Activated T-cell treated with anti-CD3 and anti-CD28 coated beads for 1 hour (primary cell): ENCODE data around the gene TMEM89.

Source experiments
- DNase-seq: peaks from one replicate; pipeline ENCODE4 v3.0.0-alpha.2; 2020; ENCODE audit warnings: low read depth

TMEM89 gene

DNA sequence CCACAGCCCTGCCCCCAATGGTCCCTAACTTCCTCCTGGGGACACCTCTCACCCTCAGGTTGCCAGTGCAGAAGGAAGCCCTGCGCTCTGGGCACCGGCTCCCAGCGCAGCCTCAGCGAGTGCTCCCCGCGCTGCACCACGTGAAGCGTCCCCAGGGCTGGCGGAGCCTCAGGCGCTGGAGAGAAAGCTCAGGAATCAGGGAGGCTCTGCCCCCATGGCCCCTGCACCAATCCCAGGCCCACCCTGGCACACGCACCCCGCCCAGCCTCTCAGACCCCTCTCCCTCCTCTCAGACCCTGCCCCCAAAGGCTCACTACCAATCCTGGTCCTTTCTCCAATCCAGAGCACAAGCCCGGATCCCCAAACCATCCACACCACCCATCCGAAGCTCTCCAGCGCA lies 33.3 kb downstream of the TMEM89 start:
- no peak for DNase-seq

DNA sequence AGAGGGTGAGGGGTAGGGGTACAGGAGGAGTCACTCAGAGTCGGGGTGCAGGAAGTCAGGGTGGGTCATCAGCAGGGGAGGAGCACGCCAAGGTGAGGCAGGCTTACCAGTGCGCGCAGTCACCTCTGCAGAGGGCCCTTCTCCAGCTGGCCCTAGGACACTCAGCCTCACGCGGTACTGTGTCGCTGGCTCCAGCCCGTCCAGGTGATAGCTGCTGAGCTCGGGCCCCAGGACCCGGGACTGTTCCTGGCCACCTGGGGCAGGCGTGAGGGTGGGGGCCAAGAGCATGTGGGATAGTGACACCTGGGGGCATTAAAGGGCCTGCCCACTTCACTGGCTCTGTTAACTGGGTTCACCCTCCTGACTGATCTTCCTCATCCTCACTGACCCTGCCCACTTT lies 33.9 kb downstream of the TMEM89 start:
- no peak for DNase-seq

DNA sequence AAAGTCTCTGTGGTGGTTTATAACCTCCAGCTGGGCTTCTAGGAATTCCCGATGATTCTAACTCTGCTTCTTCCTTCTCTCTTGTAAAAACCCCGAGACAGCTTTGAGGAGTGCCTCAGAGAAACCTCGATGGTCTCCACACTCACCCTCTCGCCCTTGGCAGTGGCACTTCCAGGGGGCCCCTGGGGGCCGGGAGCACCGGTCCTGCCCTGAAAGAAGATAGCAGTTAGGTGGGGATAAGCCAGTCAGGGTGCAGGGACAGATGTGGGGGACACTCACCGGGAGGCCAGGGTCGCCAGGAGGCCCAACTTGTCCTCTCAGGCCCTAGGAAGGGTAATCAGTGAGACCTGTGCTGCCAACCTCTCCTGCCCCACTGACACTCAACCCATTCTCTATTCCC lies 36.2 kb downstream of the TMEM89 start:
- no peak for DNase-seq

DNA sequence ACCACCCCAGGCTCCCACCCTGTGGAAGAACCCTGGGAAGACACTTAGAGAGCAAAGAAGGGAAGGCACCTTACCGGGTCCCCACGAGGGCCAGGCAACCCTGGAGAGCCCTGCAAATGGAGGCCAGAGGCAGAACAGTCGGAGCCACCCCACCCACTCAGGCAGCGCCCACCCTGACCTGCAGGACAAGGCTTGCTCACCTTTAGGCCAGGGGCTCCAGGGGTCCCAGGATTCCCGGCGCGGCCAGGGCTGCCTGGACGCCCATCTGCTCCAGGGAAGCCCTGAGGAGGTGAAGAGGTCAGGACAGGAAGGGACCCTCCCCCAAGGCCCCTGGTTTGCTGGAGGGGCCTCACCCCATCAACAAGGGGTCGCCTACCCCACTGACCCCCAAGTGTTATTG lies 36.7 kb downstream of the TMEM89 start:
- DNase-seq = no peak

DNA sequence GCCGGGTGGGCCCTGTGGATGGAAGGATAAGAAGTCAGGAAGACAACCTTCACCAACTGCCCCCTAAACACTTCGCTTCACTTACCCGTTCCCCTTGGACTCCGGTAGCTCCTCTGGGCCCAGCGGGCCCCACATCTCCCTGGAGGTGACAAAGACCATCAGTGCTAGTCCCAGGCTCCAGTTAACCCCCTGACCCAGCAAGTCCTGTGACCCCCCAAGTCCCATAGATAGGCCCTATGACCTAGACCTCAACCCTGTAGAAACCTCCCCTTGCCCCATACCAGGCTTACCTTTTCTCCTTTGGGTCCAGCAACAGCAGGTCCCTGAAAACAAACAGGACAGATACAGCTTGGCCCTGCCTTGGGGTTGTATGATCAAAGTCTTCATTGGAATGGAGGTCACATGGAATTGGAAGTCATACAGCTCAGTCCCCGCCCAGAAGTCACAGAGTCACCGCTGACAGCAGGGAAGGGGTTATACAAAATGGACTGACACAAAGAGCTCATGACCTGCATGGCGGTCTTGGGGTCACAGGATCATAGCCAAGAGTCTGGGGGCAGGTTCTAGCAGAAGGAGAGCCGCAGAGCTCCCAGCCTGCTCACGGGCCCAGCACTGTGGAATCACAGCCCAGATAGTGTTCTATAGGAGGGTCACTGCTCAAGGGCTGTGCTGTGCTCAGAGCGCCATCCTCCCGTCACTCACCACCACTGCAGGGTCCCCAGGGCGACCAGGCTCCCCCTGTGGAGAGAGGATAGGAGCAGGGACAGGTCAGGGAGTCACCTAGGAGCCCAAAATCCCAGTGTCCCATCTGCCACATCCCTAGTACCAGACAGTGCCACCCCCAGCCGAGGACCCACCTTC lies 39.7 kb downstream of the TMEM89 start:
- DNase-seq = no peak

DNA sequence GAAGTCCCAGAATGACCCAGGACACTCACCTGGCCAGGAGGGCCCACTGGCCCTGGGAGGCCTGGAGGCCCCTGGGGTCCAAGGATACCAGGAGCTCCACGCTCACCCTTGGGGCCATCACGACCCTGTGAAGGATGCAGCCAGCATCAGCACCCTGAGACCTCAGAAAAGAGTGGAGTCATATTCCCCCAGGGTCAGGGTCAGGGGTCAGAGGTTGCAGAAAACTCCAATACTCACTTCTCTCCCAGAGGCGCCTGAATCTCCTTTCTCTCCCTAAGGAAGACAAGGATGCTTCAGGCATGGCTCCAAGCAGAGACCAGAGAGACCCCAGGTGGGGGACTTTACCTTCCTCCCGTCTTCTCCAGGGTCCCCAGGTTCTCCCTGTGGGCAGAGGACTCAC lies 44.9 kb downstream of the TMEM89 start:
- no peak for DNase-seq

DNA sequence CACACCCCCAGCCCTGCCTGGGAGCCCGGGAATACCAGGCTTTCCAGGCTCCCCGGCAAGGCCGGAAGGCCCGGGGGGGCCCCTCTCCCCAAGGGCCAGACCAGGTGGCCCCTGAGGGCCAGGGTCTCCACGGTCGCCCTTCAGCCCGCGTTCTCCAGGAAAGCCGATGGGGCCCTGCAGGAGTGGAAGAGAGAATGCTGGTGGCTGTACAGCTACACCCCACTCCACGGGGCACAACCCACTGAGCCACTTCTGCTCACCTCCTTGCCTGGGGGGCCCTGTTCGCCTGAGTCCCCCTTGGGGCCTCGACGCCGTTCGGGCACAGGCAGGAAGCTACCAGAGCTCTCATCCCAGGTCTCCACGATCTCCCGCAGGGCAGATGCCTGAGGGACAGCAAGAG lies 46.2 kb downstream of the TMEM89 start:
- DNase-seq = no peak

DNA sequence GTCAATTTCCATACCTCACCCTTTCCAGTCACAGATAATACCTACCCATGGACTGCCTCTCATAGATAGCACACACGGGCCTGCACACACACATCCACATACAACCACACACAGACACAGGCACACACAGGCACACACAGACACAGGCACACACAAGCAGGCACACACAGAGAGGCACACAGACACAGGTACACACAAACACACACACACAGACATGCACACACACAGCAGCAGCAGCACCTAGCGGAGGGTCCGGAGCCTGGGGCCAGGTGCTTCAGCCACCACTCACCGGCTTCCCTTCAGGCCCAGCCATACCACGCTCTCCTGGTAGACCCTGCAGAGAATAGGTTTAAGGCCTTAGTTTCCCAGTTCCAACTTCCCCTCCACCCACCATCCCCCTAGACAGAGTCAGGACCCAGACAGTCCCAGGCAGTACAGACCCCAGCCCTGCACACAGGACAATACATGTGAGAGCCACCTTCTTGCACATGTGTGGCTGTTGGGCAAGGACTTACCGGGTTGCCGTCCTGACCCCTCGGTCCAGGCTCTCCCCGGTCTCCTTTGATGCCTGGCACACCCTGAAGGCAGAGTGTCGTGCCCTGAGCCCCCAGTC lies 47.5 kb downstream of the TMEM89 start:
- no peak for DNase-seq

DNA sequence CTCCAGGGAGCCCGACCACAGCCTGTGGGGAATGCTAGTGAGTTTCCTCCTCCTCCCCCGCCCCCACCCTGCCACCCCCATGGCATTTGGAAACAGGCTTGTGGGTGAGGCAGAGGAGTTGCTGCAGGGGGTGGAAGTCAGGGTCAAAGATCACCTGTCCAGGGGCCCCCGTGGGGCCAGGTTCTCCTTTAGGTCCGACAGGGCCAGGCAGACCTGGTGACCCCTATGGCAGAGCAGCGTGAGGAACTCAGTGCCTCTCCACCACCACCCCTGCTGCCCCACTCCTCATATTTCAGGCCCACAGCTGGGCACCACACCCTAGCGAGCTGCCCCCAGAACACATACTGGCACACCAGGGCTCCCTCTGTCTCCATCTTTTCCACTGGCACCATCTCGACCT lies 49.1 kb downstream of the TMEM89 start:
- no peak for DNase-seq

DNA sequence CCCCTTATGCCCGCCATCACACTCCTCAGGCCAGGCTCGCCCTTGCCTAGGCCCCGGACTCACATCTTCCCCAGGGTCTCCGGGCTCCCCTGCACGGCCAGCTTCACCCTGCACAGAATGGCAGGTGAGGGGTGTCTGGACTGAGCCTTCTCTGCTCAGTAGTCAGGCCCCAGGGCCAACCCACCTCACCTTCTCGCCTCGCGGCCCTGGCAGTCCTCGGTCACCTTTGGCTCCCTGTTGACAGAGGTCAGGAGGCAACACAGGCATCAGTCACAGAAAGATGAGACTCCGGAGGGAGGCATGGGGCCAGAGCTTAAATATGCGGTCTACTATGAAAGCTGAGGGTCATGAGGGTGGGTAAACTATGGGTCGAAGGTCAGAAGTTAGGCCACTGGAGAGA lies 49.6 kb downstream of the TMEM89 start:
- no peak for DNase-seq
